GM23248 (cell line): ENCODE results near the gene TLL2.

Source experiments
- EZH2 ChIP-seq: fragments of 200-600 bp; sonication (generic); IDR thresholded peaks from 2 replicates; pipeline ENCODE4 v1.6.1; 2018; ENCODE audit warnings: antibody characterized with exemption, mild to moderate bottlenecking; ENCODE audit not compliant: insufficient read depth, poor library complexity, severe bottlenecking
- EZH2phosphoT487 ChIP-seq: fragments of 200-600 bp; sonication (generic); IDR thresholded peaks from 2 replicates; pipeline ENCODE4 v1.6.1; 2018; ENCODE audit warnings: antibody characterized with exemption, moderate library complexity, mild to moderate bottlenecking, low read depth; ENCODE audit not compliant: insufficient read depth

DNA sequence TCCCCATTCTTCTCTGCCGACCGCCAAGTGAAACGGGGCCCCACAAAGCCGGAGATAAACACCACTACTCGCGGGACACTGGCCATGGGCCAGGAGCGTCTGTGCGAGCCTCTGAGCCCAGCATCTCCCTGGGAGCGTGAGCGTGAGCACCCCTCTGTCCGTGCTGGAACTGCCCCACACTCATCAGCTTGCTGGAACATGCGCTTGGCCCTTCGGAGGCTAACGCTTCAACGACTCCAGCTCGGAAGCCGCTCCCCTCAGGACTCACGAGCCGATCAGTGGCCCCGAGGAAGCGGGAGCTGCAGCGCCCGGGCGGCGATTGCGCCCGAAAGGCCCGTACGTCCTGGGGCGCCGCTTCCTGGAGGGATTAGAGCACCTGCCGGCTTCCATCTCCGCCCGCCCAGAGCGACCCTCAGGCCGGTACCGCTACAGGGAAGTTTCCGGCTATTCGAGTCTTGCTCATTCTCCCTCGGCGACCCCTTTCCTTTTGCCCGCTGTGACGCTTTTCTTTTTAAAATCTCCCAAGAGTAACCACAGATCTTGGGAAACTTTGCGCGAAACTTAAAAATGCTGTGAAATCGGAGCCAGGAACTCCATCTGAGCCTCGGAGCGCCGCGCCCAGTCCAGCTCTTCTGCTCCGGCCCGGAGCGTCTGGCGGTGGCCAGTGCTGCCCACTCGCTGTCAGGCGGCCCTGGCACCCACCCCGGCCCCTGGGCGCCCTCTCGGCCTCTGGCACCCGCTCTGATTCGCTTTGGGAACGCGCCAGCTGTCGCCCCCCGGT is 1.0 kb downstream of the TLL2 start:
- TF ChIP-seq EZH2 (no peak), EZH2phosphoT487 (no peak)
